ENCODE measurements around the gene SPAG6.

- no peak for TF ChIP-seq POLR2A (IDR thresholded peaks at IDR 0.05; ENCODE audit: low read length)
- no peak for TF ChIP-seq GATA1 (IDR thresholded peaks at IDR 0.05; ENCODE audit: low read depth, low read length)
These were observed 110.0 kb downstream of the SPAG6 start for GRCh38 chr10:22455068-22455857.

All from erythroblast (primary cell).